CD4-positive, alpha-beta T cell treated with Interleukin-1 beta for 1 hour (primary cell): ENCODE results near the gene CACNA1B.
A peak's percentile ranks its signal among the peaks of the same experiment; 100 is the strongest.
"Not testable (repeated sequence)": the region's sequence is repeated elsewhere in the genome, so short reads cannot be mapped to it uniquely, and the experiment has no call there.

Experiments used
- DNase-seq, 2 donors: peaks; one replicate each; pipeline ENCODE4 v3.0.0-alpha.2; 2020 to 2022

The CACNA1B gene

GRCh38 chr9:137866226-137867141 is 11.1 kb upstream of the CACNA1B start:
- DNase-seq: no peak

GRCh38 chr9:137870432-137870831 is 7.2 kb upstream of the CACNA1B start:
- DNase-seq: no peak

GRCh38 chr9:137872296-137872695 is 5.3 kb upstream of the CACNA1B start:
- DNase-seq: no peak

GRCh38 chr9:137873408-137873807 is 4.2 kb upstream of the CACNA1B start:
- DNase-seq: no peak

GRCh38 chr9:137873858-137874362 is 3.7 kb upstream of the CACNA1B start:
- DNase-seq: no peak

- no peak for DNase-seq
Measured at GRCh38 chr9:137875354-137875753, 2.2 kb upstream of the CACNA1B start.

- no peak for DNase-seq
Measured at GRCh38 chr9:137875846-137876245, 1.7 kb upstream of the CACNA1B start.

- no peak for DNase-seq
Measured at GRCh38 chr9:137876269-137876668, 1.3 kb upstream of the CACNA1B start.

- DNase-seq: no peak
Measured at GRCh38 chr9:137876781-137877386, 698 bp upstream of the CACNA1B start.

- DNase-seq: no peak
Measured at GRCh38 chr9:137878146-137878941, 762 bp downstream of the CACNA1B start.

- DNase-seq: no peak
Measured at GRCh38 chr9:137879052-137879451, 1.5 kb downstream of the CACNA1B start.

GRCh38 chr9:137879566-137880150 is 2.1 kb downstream of the CACNA1B start:
- DNase-seq: no peak

GRCh38 chr9:137880160-137880975 is 2.8 kb downstream of the CACNA1B start:
- no peak for DNase-seq

GRCh38 chr9:137880976-137881530 is 3.5 kb downstream of the CACNA1B start:
- DNase-seq: no peak

- no peak for DNase-seq
Measured at GRCh38 chr9:137881591-137882505, 4.3 kb downstream of the CACNA1B start.

- DNase-seq: no peak
Measured at GRCh38 chr9:137882506-137882821, 4.9 kb downstream of the CACNA1B start.

GRCh38 chr9:137883977-137884376 is 6.4 kb downstream of the CACNA1B start:
- not testable (repeated sequence) for DNase-seq

- DNase-seq: peak in 1 of 2 donors; percentile 4
Measured at GRCh38 chr9:137884547-137884946, 7.0 kb downstream of the CACNA1B start.

GRCh38 chr9:137885121-137885520 is 7.5 kb downstream of the CACNA1B start:
- DNase-seq: not testable (repeated sequence)

GRCh38 chr9:137888621-137889020 is 11.0 kb downstream of the CACNA1B start:
- DNase-seq: not testable (repeated sequence)

- DNase-seq: not testable (repeated sequence)
Measured at GRCh38 chr9:137889966-137890365, 12.4 kb downstream of the CACNA1B start.
